Common myeloid progenitor, CD34-positive (primary cell): ENCODE results near the gene DHRS12.

Source experiments
- CTCF ChIA-PET: fragments of 350-600 bp; sonication (Branson Sonifier 250); formaldehyde crosslinking; loops from one replicate; lab custom pipeline; 2021; ENCODE audit warnings: antibody characterized with exemption; lab: Charles Lee
- POLR2A ChIA-PET: fragments of 350-600 bp; sonication (Branson Sonifier 250); formaldehyde crosslinking; loops from one replicate; lab custom pipeline; 2021; ENCODE audit warnings: antibody characterized with exemption; lab: Charles Lee
- DNase-seq, 3 donors: peaks; one replicate each; pipeline versions ENCODE4 v3.0.0 to v3.0.0-alpha.2; 2013
- H3K27ac ChIP-seq, 2 experiments: 1 replicate in 1 of 2; 2 replicates in 1 of 2; pipeline ENCODE4 v1.7.0; 2013; ENCODE audit warnings: inconsistent platforms in 2 of 2, low read length in 2 of 2, mild to moderate bottlenecking in 2 of 2, low read depth in 1 of 2, moderate library complexity in 1 of 2; ENCODE audit not compliant: severe bottlenecking in 2 of 2, insufficient read depth in 1 of 2, poor library complexity in 1 of 2
- H3K27me3 ChIP-seq, 5 experiments: replicated peaks in 2 of 5; 1 replicate in 3 of 5; 2 replicates in 2 of 5; pipeline versions ENCODE4 v1.6.1 to v1.7.0; 2013; ENCODE audit warnings: low read length in 4 of 5, mild to moderate bottlenecking in 2 of 5, moderate library complexity in 2 of 5, inconsistent platforms in 1 of 5; ENCODE audit not compliant: insufficient read depth in 5 of 5, control insufficient read depth in 4 of 5
- H3K36me3 ChIP-seq, 4 experiments: 1 replicate in 2 of 4; 2 replicates in 2 of 4; pipeline versions ENCODE4 v1.6.1 to v1.7.0; 2013; ENCODE audit warnings: low read length in 3 of 4, control low read depth in 1 of 4, mild to moderate bottlenecking in 1 of 4; ENCODE audit not compliant: control insufficient read depth in 4 of 4, insufficient read depth in 4 of 4
- H3K4me1 ChIP-seq, 4 experiments: 1 replicate in 3 of 4; 2 replicates in 1 of 4; pipeline versions ENCODE4 v1.6.1 to v1.7.1; 2013; ENCODE audit warnings: low read length in 3 of 4, mild to moderate bottlenecking in 3 of 4, control low read depth in 1 of 4, inconsistent platforms in 1 of 4, moderate library complexity in 1 of 4; ENCODE audit not compliant: control insufficient read depth in 4 of 4, insufficient read depth in 4 of 4; ENCODE audit errors: control extremely low read depth in 1 of 4
- H3K4me3 ChIP-seq, 7 experiments: 1 replicate in 4 of 7; 2 replicates in 3 of 7; pipeline versions ENCODE4 v1.5.1 to v1.7.0; 2013; ENCODE audit warnings: mild to moderate bottlenecking in 7 of 7, low read length in 6 of 7, moderate library complexity in 6 of 7, inconsistent platforms in 2 of 7, low read depth in 2 of 7, control low read depth in 1 of 7; ENCODE audit not compliant: insufficient read depth in 4 of 7, control insufficient read depth in 1 of 7; ENCODE audit errors: extremely low read depth in 1 of 7
- H3K9me3 ChIP-seq, 5 experiments: 1 replicate in 4 of 5; 2 replicates in 1 of 5; pipeline versions ENCODE4 v1.6.1 to v1.7.1; 2013; ENCODE audit warnings: low read length in 4 of 5, mild to moderate bottlenecking in 2 of 5, inconsistent platforms in 1 of 5, low read depth in 1 of 5, moderate library complexity in 1 of 5; ENCODE audit not compliant: control insufficient read depth in 4 of 5, insufficient read depth in 2 of 5; ENCODE audit errors: control extremely low read depth in 1 of 5
- WGBS: methylation state at CpG from one replicate; pipeline ENCODE4 v1.1.5; 2013; ENCODE audit not compliant: insufficient coverage; 5-methylcytosine and 5-hydroxymethylcytosine counted together

The DHRS12 gene

GRCh38 chr13:51797664-51798488 is 6.1 kb downstream of the DHRS12 start:
- ChIA-PET POLR2A (interaction anchor here (0.8 kb wide), 1 partner anchor 345 kb away, joined by 4 read pairs; the partner anchor contains the start of gene INTS6), CTCF (interaction anchor here (0.7 to 12.3 kb wide), 30 partner anchors 13 to 673 kb away, joined by 3 to 160 read pairs (median 4); partner anchors contain the start of gene INTS6)
- DNase-seq = peak; percentile 72 to 82 (median 77)
- H3K4me3 ChIP-seq = no peak overlapping the region
- H3K27me3 ChIP-seq = no peaks in the 10 kb centered on the region
- peaks cover 0 to 6% (median 0%) of the 10 kb centered on the region in 4 experiments for H3K36me3 ChIP-seq
- 80% methylated on average over 11 of the region's 12 CpGs for WGBS
- H3K4me1 ChIP-seq = peaks cover 19 to 78% (median 61%) of the 10 kb centered on the region in 4 experiments
- H3K9me3 ChIP-seq = no peaks in the 10 kb centered on the region
- H3K27ac ChIP-seq = no peak overlapping the region

DNA sequence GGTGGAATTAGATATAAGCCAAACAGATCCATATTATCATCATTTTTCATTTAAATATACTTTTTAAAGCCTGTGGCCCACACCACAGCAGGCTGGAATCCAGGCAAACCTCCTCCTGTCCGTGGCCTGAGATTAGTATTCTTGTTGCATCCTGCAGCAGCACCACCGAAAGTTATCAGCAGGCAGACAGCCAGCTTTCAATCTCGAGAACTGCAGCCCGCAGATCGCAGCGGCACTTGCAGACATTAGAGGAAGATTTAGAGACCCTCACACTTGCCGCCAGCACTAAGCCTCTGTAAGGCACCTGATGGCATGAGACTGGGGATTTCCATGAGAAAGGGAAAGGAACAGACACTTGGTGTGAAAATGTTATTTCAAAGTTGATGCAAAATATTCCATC is 7.4 kb downstream of the DHRS12 start:
- no peak overlapping the region for H3K4me3 ChIP-seq
- peaks cover 0 to 6% (median 0%) of the 10 kb centered on the region in 4 experiments for H3K36me3 ChIP-seq
- no peaks in the 10 kb centered on the region for H3K9me3 ChIP-seq
- H3K27ac ChIP-seq = no peak overlapping the region
- WGBS = 76% methylated on average over 7 of the region's 7 CpGs
- ChIA-PET CTCF (interaction anchor here (1.0 to 12.3 kb wide), 20 partner anchors 13 to 647 kb away, joined by 3 to 160 read pairs (median 6); partner anchors contain the start of gene INTS6), POLR2A (no interaction called here)
- no peaks in the 10 kb centered on the region for H3K27me3 ChIP-seq
- H3K4me1 ChIP-seq = peaks cover 13 to 70% (median 54%) of the 10 kb centered on the region in 4 experiments
- DNase-seq = peak in 2 of 3 donors; percentile 62 to 67

GRCh38 chr13:51795419-51795818 is 8.5 kb downstream of the DHRS12 start:
- Histone ChIP-seq H3K4me3 (no peak overlapping the region), H3K9me3 (no peaks in the 10 kb centered on the region), H3K4me1 (peaks cover 10 to 62% (median 45%) of the 10 kb centered on the region in 4 experiments), H3K27me3 (no peaks in the 10 kb centered on the region), H3K36me3 (peaks cover 0 to 6% (median 0%) of the 10 kb centered on the region in 4 experiments), H3K27ac (peak overlapping the region in 1 of 2 experiments; percentile 78)
- ChIA-PET CTCF (interaction anchor here (1.0 to 12.3 kb wide), 8 partner anchors 12 to 362 kb away, joined by 3 to 160 read pairs (median 18); no protein-coding TSS in a partner anchor), POLR2A (interaction anchor here (0.7 kb wide), 1 partner anchor 344 kb away, joined by 3 read pairs; no protein-coding TSS in a partner anchor)
- WGBS = 60% methylated on average over 1 of the region's 2 CpGs
- no peak for DNase-seq

GRCh38 chr13:51794964-51795363 is 9.0 kb downstream of the DHRS12 start:
- 93% methylated on average over 3 of the region's 4 CpGs for WGBS
- Histone ChIP-seq H3K4me3 (no peak overlapping the region), H3K9me3 (no peaks in the 10 kb centered on the region), H3K27me3 (no peaks in the 10 kb centered on the region), H3K27ac (peak overlapping the region in 1 of 2 experiments; percentile 78), H3K4me1 (peaks cover 7 to 57% (median 42%) of the 10 kb centered on the region in 4 experiments), H3K36me3 (peaks cover 0 to 6% (median 0%) of the 10 kb centered on the region in 4 experiments)
- POLR2A ChIA-PET = no interaction called here
- DNase-seq = no peak
- CTCF ChIA-PET = interaction anchor here (0.7 to 12.3 kb wide), 9 partner anchors 12 to 362 kb away, joined by 3 to 160 read pairs (median 3); no protein-coding TSS in a partner anchor

DNA sequence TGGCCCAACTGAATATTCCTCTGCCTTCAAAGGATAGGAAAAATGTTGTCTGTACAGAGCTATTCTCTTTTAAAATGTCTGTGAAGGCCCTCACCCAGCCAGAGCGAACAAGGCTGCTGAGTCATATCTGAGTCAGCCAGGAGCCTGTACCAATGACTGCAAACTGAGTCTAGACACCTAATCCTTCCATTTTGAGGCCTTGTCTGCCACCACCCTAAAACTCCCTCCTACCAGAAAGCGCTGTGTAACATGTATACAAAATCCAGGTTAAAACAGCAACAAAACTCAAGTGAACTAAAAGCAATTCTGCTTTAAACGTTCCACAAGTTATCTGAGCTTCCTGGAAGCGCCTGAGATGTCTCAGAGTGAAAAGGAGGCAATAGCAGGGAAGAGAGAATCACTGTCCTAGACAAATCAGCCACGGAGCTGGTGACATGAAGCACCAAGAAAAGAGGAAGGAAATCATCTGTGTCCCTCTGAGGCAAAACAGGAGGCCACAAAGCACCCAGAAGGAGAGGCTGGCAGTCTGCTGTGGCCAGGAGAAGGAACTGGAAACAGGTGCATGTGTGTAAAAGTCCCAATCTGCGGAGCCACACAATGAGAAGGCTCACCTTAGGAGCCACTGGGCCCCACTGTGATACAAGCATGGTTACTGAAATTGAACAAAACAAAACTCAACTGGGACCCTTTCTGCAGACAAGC is 10.2 kb downstream of the DHRS12 start:
- H3K36me3 ChIP-seq = peaks cover 0 to 8% (median 0%) of the 10 kb centered on the region in 4 experiments
- ChIA-PET CTCF (interaction anchor here (1.0 to 12.3 kb wide), 8 partner anchors 10 to 361 kb away, joined by 3 to 160 read pairs (median 17); no protein-coding TSS in a partner anchor), POLR2A (interaction anchor here (0.6 to 1.8 kb wide), 4 partner anchors 9 to 342 kb away, joined by 3 to 14 read pairs (median 6); partner anchors contain the start of genes DHRS12 and INTS6)
- DNase-seq = peak; percentile 91 to 100 (median 99)
- no peaks in the 10 kb centered on the region for H3K9me3 ChIP-seq
- H3K27ac ChIP-seq = peak overlapping the region; percentile 62 to 78
- no peaks in the 10 kb centered on the region for H3K27me3 ChIP-seq
- WGBS = 0% methylated on average over 4 of the region's 6 CpGs
- H3K4me1 ChIP-seq = peaks cover 7 to 51% (median 41%) of the 10 kb centered on the region in 4 experiments
- peak overlapping the region in 2 of 7 experiments; percentile 10 to 42 for H3K4me3 ChIP-seq

DNA sequence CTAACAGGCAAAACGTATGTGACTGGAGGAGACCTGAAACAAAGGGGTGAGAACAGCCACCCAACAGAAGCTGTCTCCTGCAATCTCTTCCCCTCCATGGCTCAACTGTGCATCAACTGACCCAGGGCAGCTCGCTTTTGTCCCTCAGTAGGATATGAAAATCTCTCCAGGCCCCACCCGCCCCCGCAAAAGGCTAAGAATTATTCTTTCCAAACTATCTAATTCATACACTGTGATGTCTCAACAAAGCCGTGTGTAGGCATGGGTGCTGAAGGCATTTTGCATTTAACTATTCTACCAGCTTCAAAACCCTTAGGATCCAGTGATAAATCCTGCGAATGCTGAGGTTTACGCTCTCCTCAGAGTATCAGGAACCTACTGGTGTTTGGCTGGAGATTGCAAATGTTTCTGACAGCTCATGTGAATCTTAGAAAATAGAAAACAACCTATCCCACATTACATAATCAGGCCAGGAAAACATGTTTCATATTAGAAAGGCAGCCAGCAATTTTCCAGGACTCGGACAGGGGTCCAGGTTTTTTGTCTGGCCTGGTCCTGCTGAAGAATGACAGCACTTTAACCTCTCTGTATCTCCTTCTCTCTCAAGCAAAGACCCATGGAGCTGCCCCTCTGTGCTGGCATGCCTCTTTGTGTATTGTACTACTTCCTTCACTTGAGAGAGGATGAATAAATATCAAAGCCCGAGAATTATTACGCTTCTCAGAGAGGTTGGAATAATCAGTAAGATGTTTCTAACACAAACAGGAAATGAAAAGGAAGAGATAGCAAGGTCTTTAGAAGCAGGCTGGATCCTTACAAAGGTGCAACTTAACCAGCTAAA is 17.3 kb downstream of the DHRS12 start:
- Histone ChIP-seq H3K27ac (no peak overlapping the region), H3K27me3 (no peaks in the 10 kb centered on the region), H3K36me3 (peaks cover 0 to 8% (median 0%) of the 10 kb centered on the region in 4 experiments), H3K4me1 (peaks cover 0 to 20% (median 9%) of the 10 kb centered on the region in 4 experiments), H3K9me3 (no peaks in the 10 kb centered on the region), H3K4me3 (no peak overlapping the region)
- no peak for DNase-seq
- CTCF ChIA-PET = interaction anchor here (0.5 to 12.0 kb wide), 9 partner anchors 9 to 353 kb away, joined by 3 to 160 read pairs (median 4); no protein-coding TSS in a partner anchor
- POLR2A ChIA-PET = interaction anchor here (1.3 to 1.4 kb wide), 2 partner anchors 201 to 334 kb away, joined by 4 to 5 read pairs; partner anchors contain the start of gene INTS6
- 82% methylated on average over 4 of the region's 10 CpGs for WGBS
